HepG2 (cell line): ENCODE measurements around the gene LZTS2. TPM values are rescaled to one million over a fixed set of nuclear protein-coding genes. Genes with fewer than 3 reads are reported as not detected.

Experiments used
- CCDC6 ChIP-seq: sonication (generic); formaldehyde crosslinking; IDR thresholded peaks from 2 replicates; pipeline ENCODE4 v1.8.1; 2022; ENCODE audit warnings: mild to moderate bottlenecking, missing genetic modification reagents, moderate library complexity
- CREM ChIP-seq, 2 experiments: sonication (generic) in 1 of 2; formaldehyde crosslinking in 1 of 2; IDR thresholded peaks; 2 replicates each; pipeline versions ENCODE4 v1.4.0 to v1.6.1; 2016 to 2020; ENCODE audit warnings: antibody characterized with exemption in 1 of 2, mild to moderate bottlenecking in 1 of 2, missing genetic modification reagents in 1 of 2
- DPF2 ChIP-seq: sonication (generic); formaldehyde crosslinking; IDR thresholded peaks from 2 replicates; pipeline ENCODE4 v1.4.0; 2020; ENCODE audit warnings: mild to moderate bottlenecking, low read depth, missing genetic modification reagents, borderline replicate concordance
- EED ChIP-seq: sonication (generic); formaldehyde crosslinking; IDR thresholded peaks from 2 replicates; pipeline ENCODE4 v1.5.0; 2020; ENCODE audit warnings: mild to moderate bottlenecking, missing genetic modification reagents
- HES4 ChIP-seq: sonication (generic); formaldehyde crosslinking; IDR thresholded peaks from 2 replicates; pipeline ENCODE4 v1.9.0; 2021; ENCODE audit warnings: mild to moderate bottlenecking, missing genetic modification reagents, borderline replicate concordance
- MLLT10 ChIP-seq: sonication (generic); formaldehyde crosslinking; IDR thresholded peaks from 2 replicates; pipeline ENCODE4 v1.4.0; 2020; ENCODE audit warnings: missing genetic modification reagents
- PHF8 ChIP-seq: sonication (generic); formaldehyde crosslinking; IDR thresholded peaks from 2 replicates; pipeline ENCODE4 v1.5.0; 2020; ENCODE audit warnings: missing genetic modification reagents
- PITX1 ChIP-seq: sonication (generic); formaldehyde crosslinking; IDR thresholded peaks from 2 replicates; pipeline ENCODE4 v1.5.1; 2020; ENCODE audit warnings: mild to moderate bottlenecking, missing genetic modification reagents
- SALL1 ChIP-seq: sonication (generic); formaldehyde crosslinking; IDR thresholded peaks from 2 replicates; pipeline ENCODE4 v1.8.0; 2022; ENCODE audit warnings: mild to moderate bottlenecking, missing genetic modification reagents
- SATB2 ChIP-seq: sonication (generic); formaldehyde crosslinking; IDR thresholded peaks from 2 replicates; pipeline ENCODE4 v1.5.0; 2020; ENCODE audit warnings: missing genetic modification reagents
- SP140L ChIP-seq: sonication (generic); formaldehyde crosslinking; IDR thresholded peaks from 2 replicates; pipeline ENCODE4 v1.4.0; 2020; ENCODE audit warnings: missing genetic modification reagents, borderline replicate concordance
- TBP ChIP-seq: sonication (generic); formaldehyde crosslinking; IDR thresholded peaks from 2 replicates; pipeline ENCODE4 v1.5.0; 2020; ENCODE audit warnings: missing genetic modification reagents
- TOPORS ChIP-seq: sonication (generic); formaldehyde crosslinking; IDR thresholded peaks from 2 replicates; pipeline ENCODE4 v1.8.0; 2023; ENCODE audit warnings: mild to moderate bottlenecking, missing genetic modification reagents
- ZBTB38 ChIP-seq: sonication (generic); formaldehyde crosslinking; IDR thresholded peaks from 2 replicates; pipeline ENCODE4 v1.5.1; 2020; ENCODE audit warnings: mild to moderate bottlenecking, missing genetic modification reagents
- ZBTB42 ChIP-seq: sonication (generic); formaldehyde crosslinking; IDR thresholded peaks from 2 replicates; pipeline ENCODE4 v1.5.0; 2020; ENCODE audit warnings: mild to moderate bottlenecking, missing genetic modification reagents
- ZNF589 ChIP-seq: sonication (generic); formaldehyde crosslinking; conservative IDR thresholded peaks from 2 replicates; pipeline ENCODE4 v1.8.0; 2022; ENCODE audit warnings: mild to moderate bottlenecking, moderate library complexity, missing genetic modification reagents
- ZNF619 ChIP-seq: sonication (generic); formaldehyde crosslinking; IDR thresholded peaks from 2 replicates; pipeline ENCODE4 v1.4.0; 2020; ENCODE audit warnings: mild to moderate bottlenecking, missing genetic modification reagents
- ZNF775 ChIP-seq: sonication (generic); formaldehyde crosslinking; IDR thresholded peaks from 2 replicates; pipeline ENCODE4 v1.4.0; 2020; ENCODE audit warnings: missing genetic modification reagents, mild to moderate bottlenecking, moderate library complexity, borderline replicate concordance
- polyA plus RNA-seq, 8 experiments: library from polyadenylated mRNA; depleted of rRNA in 3 of 8; stranded (reverse) in 7 of 8; unstranded in 1 of 8; fragments of >200 nt; fragmentation: Illumina TruSeq in 4 of 8; extraction: Trizol in 4 of 8; gene quantifications; 2 replicates each; pipeline versions ENCODE4 v1.2.1 to v1.2.3, GENCODE V29; 2011 to 2016; ENCODE audit warnings: low read depth in 4 of 8, missing spikeins in 1 of 8, mixed read lengths in 1 of 8; ENCODE audit not compliant: insufficient read depth in 1 of 8
- total RNA-seq, 5 experiments: library from RNA; depleted of rRNA; stranded (reverse); fragments of >200 nt; fragmentation: Illumina TruSeq; extraction: Trizol; gene quantifications; 2 replicates each; pipeline ENCODE4 v1.2.3, GENCODE V29; 2016; ENCODE audit warnings: low read depth in 1 of 5
- TF ChIP-seq, protein P1 (sequence below): sonication (generic); formaldehyde crosslinking; IDR thresholded peaks from 2 replicates; pipeline ENCODE4 v1.5.1; 2020; ENCODE audit warnings: missing genetic modification reagents, mild to moderate bottlenecking, borderline replicate concordance
- TF ChIP-seq, protein P2 (sequence below): sonication (generic); formaldehyde crosslinking; IDR thresholded peaks from 2 replicates; pipeline ENCODE4 v1.5.0; 2020; ENCODE audit warnings: missing genetic modification reagents
- TF ChIP-seq, protein P3 (sequence below): sonication (generic); formaldehyde crosslinking; IDR thresholded peaks from 2 replicates; pipeline ENCODE4 v1.4.0; 2020; ENCODE audit warnings: mild to moderate bottlenecking, missing genetic modification reagents
- TF ChIP-seq, protein P4 (sequence below): IDR thresholded peaks from 2 replicates; pipeline ENCODE4 v1.6.1; 2012; ENCODE audit warnings: low read depth, low read length, improper control_type of control experiment
- TF ChIP-seq, protein P5 (sequence below): sonication (generic); formaldehyde crosslinking; IDR thresholded peaks from 2 replicates; pipeline ENCODE4 v1.4.0; 2020; ENCODE audit warnings: missing genetic modification reagents, borderline replicate concordance

Gene LZTS2
- total and polyA plus RNA-seq, 2 of the 13 experiments (the other 11 are each of a cell fraction or from before 2014, with no cell fraction given): 43.6 to 65.6 TPM

DNA sequence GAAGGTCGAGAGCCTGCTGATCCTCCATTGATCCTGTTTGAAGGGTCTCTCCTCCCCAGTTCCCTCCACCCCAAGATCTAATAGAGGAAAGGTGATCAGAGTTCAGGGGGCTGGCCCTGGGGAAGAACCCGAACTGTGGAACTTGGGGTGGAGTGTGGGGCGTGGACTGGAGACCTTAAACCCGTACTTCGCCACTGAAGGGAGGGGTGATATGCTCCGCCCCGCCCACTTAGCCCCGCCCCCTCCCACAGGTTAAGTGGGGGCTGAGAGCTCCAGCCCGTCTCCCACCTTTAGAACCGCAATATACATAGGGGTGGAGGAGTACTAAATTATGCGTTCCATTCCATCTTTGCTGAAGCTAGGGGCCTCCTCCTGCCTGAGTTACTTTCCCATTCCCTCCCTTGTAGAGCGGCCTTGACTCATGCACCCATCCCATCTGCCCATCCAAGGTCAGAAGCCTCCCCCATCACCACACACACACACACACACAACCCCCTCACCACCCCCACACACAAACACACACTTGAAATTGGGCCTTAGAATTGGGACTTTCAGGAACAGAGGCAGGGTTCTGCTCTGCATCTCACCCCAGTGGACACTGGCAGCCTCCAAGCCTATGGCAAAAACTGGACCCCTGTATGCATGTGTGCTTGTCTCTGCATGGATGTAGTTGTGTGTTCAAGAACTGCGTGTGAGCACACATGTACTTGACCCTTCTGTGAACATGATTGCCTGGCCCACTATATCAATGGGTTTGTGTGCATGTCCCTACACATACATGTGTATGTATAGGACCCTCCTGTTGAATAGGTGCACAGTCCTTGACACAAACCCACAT, 29.3 kb upstream of the LZTS2 start (continued):
- TF ChIP-seq, protein P1, sequence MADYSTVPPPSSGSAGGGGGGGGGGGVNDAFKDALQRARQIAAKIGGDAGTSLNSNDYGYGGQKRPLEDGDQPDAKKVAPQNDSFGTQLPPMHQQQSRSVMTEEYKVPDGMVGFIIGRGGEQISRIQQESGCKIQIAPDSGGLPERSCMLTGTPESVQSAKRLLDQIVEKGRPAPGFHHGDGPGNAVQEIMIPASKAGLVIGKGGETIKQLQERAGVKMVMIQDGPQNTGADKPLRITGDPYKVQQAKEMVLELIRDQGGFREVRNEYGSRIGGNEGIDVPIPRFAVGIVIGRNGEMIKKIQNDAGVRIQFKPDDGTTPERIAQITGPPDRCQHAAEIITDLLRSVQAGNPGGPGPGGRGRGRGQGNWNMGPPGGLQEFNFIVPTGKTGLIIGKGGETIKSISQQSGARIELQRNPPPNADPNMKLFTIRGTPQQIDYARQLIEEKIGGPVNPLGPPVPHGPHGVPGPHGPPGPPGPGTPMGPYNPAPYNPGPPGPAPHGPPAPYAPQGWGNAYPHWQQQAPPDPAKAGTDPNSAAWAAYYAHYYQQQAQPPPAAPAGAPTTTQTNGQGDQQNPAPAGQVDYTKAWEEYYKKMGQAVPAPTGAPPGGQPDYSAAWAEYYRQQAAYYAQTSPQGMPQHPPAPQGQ: no peak
- TF ChIP-seq TOPORS (CRISPR knock-in tag) (no peak), PHF8 (CRISPR knock-in tag) (no peak), DPF2 (CRISPR knock-in tag) (peak; percentile 17; the same call in 1 of the 2 replicates), ZNF775 (no peak), HES4 (CRISPR knock-in tag) (no peak), TBP (no peak), ZNF589 (CRISPR knock-in tag) (no peak), PITX1 (CRISPR knock-in tag) (0 out of 2 replicates have a peak, but pooled peaks have one; percentile 31), SP140L (CRISPR knock-in tag) (no peak), SATB2 (CRISPR knock-in tag) (no peak), ZBTB42 (CRISPR knock-in tag) (no peak), SALL1 (CRISPR knock-in tag) (peak; percentile 61), EED (CRISPR knock-in tag) (0 out of 2 replicates have a peak, but pooled peaks have one; percentile 17), ZBTB38 (CRISPR knock-in tag) (0 out of 2 replicates have a peak, but pooled peaks have one; percentile 17), MLLT10 (no peak), CCDC6 (CRISPR knock-in tag) (no peak), CREM (IDR thresholded peaks at IDR 0.05) (peak; percentile 57; the same call in 1 of the 2 replicates), CREM (CRISPR knock-in tag; IDR thresholded peaks at IDR 0.05) (no peak), ZNF619 (CRISPR knock-in tag) (peak; percentile 92)
- TF ChIP-seq, protein P2, sequence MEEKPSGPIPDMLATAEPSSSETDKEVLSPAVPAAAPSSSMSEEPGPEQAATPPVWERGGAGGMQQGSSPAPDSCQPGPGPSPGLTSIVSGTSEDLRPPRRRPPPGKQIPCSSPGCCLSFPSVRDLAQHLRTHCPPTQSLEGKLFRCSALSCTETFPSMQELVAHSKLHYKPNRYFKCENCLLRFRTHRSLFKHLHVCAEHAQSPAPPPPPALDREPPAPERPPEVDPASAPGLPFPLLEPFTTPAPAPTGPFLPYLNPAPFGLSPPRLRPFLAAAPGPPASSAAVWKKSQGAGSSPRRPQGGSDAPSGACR: peak; percentile 90
- TF ChIP-seq, protein P3, sequence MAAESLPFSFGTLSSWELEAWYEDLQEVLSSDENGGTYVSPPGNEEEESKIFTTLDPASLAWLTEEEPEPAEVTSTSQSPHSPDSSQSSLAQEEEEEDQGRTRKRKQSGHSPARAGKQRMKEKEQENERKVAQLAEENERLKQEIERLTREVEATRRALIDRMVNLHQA (CRISPR knock-in tag): no peak
- TF ChIP-seq, protein P4, sequence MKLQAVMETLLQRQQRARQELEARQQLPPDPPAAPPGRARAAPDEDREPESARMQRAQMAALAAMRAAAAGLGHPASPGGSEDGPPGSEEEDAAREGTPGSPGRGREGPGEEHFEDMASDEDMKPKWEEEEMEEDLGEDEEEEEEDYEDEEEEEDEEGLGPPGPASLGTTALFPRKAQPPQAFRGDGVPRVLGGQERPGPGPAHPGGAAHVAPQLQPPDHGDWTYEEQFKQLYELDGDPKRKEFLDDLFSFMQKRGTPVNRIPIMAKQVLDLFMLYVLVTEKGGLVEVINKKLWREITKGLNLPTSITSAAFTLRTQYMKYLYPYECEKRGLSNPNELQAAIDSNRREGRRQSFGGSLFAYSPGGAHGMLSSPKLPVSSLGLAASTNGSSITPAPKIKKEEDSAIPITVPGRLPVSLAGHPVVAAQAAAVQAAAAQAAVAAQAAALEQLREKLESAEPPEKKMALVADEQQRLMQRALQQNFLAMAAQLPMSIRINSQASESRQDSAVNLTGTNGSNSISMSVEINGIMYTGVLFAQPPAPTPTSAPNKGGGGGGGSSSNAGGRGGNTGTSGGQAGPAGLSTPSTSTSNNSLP: no peak
- TF ChIP-seq, protein P5, sequence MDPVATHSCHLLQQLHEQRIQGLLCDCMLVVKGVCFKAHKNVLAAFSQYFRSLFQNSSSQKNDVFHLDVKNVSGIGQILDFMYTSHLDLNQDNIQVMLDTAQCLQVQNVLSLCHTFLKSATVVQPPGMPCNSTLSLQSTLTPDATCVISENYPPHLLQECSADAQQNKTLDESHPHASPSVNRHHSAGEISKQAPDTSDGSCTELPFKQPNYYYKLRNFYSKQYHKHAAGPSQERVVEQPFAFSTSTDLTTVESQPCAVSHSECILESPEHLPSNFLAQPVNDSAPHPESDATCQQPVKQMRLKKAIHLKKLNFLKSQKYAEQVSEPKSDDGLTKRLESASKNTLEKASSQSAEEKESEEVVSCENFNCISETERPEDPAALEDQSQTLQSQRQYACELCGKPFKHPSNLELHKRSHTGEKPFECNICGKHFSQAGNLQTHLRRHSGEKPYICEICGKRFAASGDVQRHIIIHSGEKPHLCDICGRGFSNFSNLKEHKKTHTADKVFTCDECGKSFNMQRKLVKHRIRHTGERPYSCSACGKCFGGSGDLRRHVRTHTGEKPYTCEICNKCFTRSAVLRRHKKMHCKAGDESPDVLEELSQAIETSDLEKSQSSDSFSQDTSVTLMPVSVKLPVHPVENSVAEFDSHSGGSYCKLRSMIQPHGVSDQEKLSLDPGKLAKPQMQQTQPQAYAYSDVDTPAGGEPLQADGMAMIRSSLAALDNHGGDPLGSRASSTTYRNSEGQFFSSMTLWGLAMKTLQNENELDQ: no peak
